Vagina (tissue), 2 donors: ENCODE measurements around the gene AZU1. TPM values are rescaled to one million over a fixed set of nuclear protein-coding genes. Genes with fewer than 3 reads are reported as not detected.

ENCODE experiments used
- DNase-seq, 2 donors: peaks; one replicate each; pipeline ENCODE4 v3.0.0-alpha.2; 2017; ENCODE audit errors: extremely low spot score in 2 of 2
- H3K27ac ChIP-seq: fragments of 200-600 bp; sonication (generic); one replicate; pipeline ENCODE4 v1.5.1; 2019
- H3K27me3 ChIP-seq: fragments of 200-600 bp; sonication (generic); one replicate; pipeline ENCODE4 v1.5.1; 2019
- H3K36me3 ChIP-seq, 2 donors: fragments of 200-600 bp; sonication (generic); one replicate each; pipeline ENCODE4 v1.5.1; 2017 to 2019
- H3K4me1 ChIP-seq: fragments of 200-600 bp; sonication (generic); one replicate; pipeline ENCODE4 v1.5.1; 2019
- H3K4me3 ChIP-seq, 2 donors: fragments of 200-600 bp; sonication (generic); 1 replicate in 1 of 2; 2 replicates in 1 of 2; pipeline ENCODE4 v1.5.1; 2016 to 2019
- H3K9me3 ChIP-seq: fragments of 200-600 bp; sonication (generic); one replicate; pipeline ENCODE4 v1.5.1; 2019
- CTCF ChIP-seq, 3 experiments: fragments of 450-650 bp in 2 of 3; fragments of 200-600 bp in 1 of 3; sonication (generic) in 1 of 3; IDR thresholded peaks; one replicate each; pipeline ENCODE4 v1.5.1; 2017 to 2019; ENCODE audit warnings: antibody characterized with exemption in 3 of 3, mild to moderate bottlenecking in 2 of 3, moderate library complexity in 2 of 3
- POLR2A ChIP-seq, 2 donors: fragments of 450-650 bp; IDR thresholded peaks; one replicate each; pipeline ENCODE4 v1.6.1; 2017; ENCODE audit warnings: antibody characterized with exemption in 2 of 2, mild to moderate bottlenecking in 2 of 2, moderate library complexity in 2 of 2
- POLR2AphosphoS5 ChIP-seq, 2 donors: sonication (generic); formaldehyde crosslinking; IDR thresholded peaks; one replicate each; pipeline ENCODE4 v1.9.0; 2017; ENCODE audit warnings: antibody characterized with exemption in 2 of 2, mild to moderate bottlenecking in 2 of 2, low read depth in 1 of 2; ENCODE audit not compliant: insufficient read depth in 1 of 2
- intact Hi-C: fragments of 100-400 bp; cut with DNase I; formaldehyde crosslinking; loops from one replicate; pipeline ENCODE4 v1.15.1; 2023
- total RNA-seq: library from RNA; depleted of rRNA; stranded (reverse); fragments of >200 nt; gene quantifications from one replicate; pipeline ENCODE4 v1.2.3, GENCODE V29; 2016

The AZU1 gene
- total RNA-seq, 1 donor from 2014 or later: not detected

DNA sequence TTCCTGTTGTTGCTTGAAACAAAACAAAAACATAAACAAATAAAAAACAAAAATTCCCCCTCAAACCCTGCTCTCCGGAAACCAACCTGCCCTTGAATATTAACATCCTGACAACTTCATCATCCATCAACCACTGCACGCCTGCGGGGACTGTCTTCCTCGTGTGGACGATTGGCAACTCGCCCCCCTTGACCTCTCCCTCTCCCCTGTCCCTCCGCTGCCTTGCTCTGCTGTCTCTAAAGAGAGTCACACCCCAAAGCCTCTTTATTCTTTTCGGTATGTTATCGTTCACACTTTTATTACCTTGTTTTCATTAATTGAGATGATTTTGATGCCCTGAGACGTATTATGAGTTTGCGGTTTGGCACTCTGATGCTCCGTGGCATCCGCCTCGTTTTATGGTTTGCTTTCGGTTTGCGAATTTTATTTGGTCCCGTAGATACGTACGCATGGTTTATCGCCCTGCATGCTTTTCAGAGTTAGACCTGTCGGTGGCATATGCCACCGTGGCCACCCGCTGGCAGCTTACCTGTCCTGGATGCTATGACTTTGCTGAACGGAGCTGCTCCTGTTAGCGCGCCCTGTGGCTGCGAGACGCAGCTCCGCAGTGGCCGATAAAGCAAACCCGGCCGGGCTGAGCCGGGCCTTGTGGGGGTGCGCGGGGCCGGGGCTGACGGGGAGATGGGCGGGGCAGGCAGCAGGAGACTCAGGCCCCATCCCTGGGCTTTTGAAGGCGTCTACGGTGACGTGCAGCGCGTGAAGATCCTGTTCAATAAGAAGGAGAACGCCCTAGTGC lies 19.8 kb upstream of the AZU1 start:
- peaks cover 13% of the 10 kb centered on the region for H3K4me1 ChIP-seq
- no peak for TF ChIP-seq CTCF (IDR thresholded peaks at IDR 0.05)
- TF ChIP-seq POLR2A (IDR thresholded peaks at IDR 0.05): no peak
- TF ChIP-seq POLR2AphosphoS5 (IDR thresholded peaks at IDR 0.05; ENCODE audit: insufficient read depth in 1 of 2, low read depth in 1 of 2): no peak
- no peak overlapping the region for H3K27ac ChIP-seq
- H3K27me3 ChIP-seq: no peaks in the 10 kb centered on the region
- H3K4me3 ChIP-seq: no peak overlapping the region
- no peaks in the 10 kb centered on the region for H3K9me3 ChIP-seq
- intact Hi-C loops: no loop called here
- no peak for DNase-seq
- H3K36me3 ChIP-seq: peaks cover 0 to 90% of the 10 kb centered on the region in 2 donors

DNA sequence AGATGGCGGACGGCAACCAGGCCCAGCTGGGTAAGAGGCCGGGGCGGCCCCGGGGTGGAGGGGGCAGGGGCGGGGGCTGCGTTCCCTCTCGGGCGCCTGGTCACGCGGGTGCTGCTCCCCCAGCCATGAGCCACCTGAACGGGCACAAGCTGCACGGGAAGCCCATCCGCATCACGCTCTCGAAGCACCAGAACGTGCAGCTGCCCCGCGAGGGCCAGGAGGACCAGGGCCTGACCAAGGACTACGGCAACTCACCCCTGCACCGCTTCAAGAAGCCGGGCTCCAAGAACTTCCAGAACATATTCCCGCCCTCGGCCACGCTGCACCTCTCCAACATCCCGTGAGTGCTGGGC lies 19.2 kb upstream of the AZU1 start:
- Histone ChIP-seq H3K36me3 (peaks cover 0 to 86% of the 10 kb centered on the region in 2 donors), H3K27ac (no peak overlapping the region), H3K9me3 (no peaks in the 10 kb centered on the region), H3K4me3 (no peak overlapping the region), H3K4me1 (peaks cover 7% of the 10 kb centered on the region), H3K27me3 (no peaks in the 10 kb centered on the region)
- no peak for DNase-seq
- TF ChIP-seq POLR2A (IDR thresholded peaks at IDR 0.05) (no peak), CTCF (IDR thresholded peaks at IDR 0.05) (no peak), POLR2AphosphoS5 (IDR thresholded peaks at IDR 0.05; ENCODE audit: insufficient read depth in 1 of 2, low read depth in 1 of 2) (no peak)
- intact Hi-C loops: no loop called here

DNA sequence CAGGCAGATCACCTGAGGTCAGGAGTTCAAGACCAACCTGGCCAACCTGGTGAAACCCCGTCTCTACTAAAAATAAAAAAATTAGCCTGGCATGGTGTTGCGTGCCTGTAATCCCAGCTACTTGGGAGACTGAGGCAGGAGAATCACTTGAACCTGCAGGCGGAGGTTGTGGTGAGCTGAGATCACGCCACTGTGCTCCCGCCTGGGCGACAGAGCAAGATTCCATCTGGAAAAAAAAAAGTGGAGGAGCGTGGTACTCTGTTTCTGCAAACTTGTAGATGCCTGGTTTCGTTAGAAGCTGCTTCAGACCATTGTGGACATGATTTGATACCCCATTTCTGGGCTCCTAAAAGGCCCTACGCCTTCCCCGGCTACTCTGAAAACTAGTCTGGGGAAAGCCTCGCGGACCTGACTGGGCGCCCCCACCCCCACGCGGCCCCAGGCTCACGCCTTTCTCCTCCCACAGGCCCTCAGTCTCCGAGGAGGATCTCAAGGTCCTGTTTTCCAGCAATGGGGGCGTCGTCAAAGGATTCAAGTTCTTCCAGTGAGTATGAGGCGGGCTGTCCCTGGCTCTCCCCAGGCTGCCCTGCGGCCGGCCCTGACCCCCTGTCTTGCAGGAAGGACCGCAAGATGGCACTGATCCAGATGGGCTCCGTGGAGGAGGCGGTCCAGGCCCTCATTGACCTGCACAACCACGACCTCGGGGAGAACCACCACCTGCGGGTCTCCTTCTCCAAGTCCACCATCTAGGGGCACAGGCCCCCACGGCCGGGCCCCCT lies 17.4 kb upstream of the AZU1 start:
- intact Hi-C loops: no loop called here
- H3K36me3 ChIP-seq: peaks cover 0 to 67% of the 10 kb centered on the region in 2 donors
- H3K27me3 ChIP-seq: no peaks in the 10 kb centered on the region
- no peaks in the 10 kb centered on the region for H3K9me3 ChIP-seq
- H3K4me1 ChIP-seq: no peaks in the 10 kb centered on the region
- no peak overlapping the region for H3K4me3 ChIP-seq
- TF ChIP-seq POLR2A (IDR thresholded peaks at IDR 0.05): no peak
- no peak for TF ChIP-seq CTCF (IDR thresholded peaks at IDR 0.05)
- TF ChIP-seq POLR2AphosphoS5 (IDR thresholded peaks at IDR 0.05; ENCODE audit: insufficient read depth in 1 of 2, low read depth in 1 of 2): no peak
- H3K27ac ChIP-seq: no peak overlapping the region
- no peak for DNase-seq

DNA sequence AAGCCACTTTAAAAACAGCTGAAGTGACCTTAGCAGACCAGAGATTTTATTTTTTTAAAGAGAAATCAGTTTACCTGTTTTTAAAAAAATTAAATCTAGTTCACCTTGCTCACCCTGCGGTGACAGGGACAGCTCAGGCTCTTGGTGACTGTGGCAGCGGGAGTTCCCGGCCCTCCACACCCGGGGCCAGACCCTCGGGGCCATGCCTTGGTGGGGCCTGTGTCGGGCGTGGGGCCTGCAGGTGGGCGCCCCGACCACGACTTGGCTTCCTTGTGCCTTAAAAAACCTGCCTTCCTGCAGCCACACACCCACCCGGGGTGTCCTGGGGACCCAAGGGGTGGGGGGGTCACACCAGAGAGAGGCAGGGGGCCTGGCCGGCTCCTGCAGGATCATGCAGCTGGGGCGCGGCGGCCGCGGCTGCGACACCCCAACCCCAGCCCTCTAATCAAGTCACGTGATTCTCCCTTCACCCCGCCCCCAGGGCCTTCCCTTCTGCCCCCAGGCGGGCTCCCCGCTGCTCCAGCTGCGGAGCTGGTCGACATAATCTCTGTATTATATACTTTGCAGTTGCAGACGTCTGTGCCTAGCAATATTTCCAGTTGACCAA lies 16.7 kb upstream of the AZU1 start:
- H3K36me3 ChIP-seq: peaks cover 0 to 60% of the 10 kb centered on the region in 2 donors
- H3K27ac ChIP-seq: no peak overlapping the region
- H3K27me3 ChIP-seq: no peaks in the 10 kb centered on the region
- H3K4me1 ChIP-seq: no peaks in the 10 kb centered on the region
- no peak overlapping the region for H3K4me3 ChIP-seq
- TF ChIP-seq CTCF (IDR thresholded peaks at IDR 0.05): no peak
- TF ChIP-seq POLR2A (IDR thresholded peaks at IDR 0.05): no peak
- TF ChIP-seq POLR2AphosphoS5 (IDR thresholded peaks at IDR 0.05; ENCODE audit: insufficient read depth in 1 of 2, low read depth in 1 of 2): no peak
- H3K9me3 ChIP-seq: no peaks in the 10 kb centered on the region
- no peak for DNase-seq
- intact Hi-C loops: no loop called here
